IMR-90 (cell line): ENCODE results near the gene FOXN3. TPM values are rescaled to one million over a fixed set of nuclear protein-coding genes. Genes with fewer than 3 reads are reported as not detected.

Experiments used
- polyA plus RNA-seq, 3 experiments: library from polyadenylated mRNA; depleted of rRNA; stranded (reverse); fragments of >200 nt; gene quantifications; 2 replicates each; pipeline ENCODE4 v1.2.3, GENCODE V29; 2012; ENCODE audit warnings: low replicate concordance in 1 of 3
- total RNA-seq: library from RNA; depleted of rRNA; stranded (reverse); fragments of >200 nt; gene quantifications from 2 replicates; pipeline ENCODE4 v1.2.3, GENCODE V29; 2012
- TF ChIP-seq, protein P1 (sequence below): conservative IDR thresholded peaks from 2 replicates; pipeline ENCODE4 v1.5.1; 2012; ENCODE audit warnings: mild to moderate bottlenecking, low read depth, low read length, improper control_type of control experiment

FOXN3 gene
- total and polyA plus RNA-seq, 2 of the 4 experiments (the other 2 are of a cell fraction), result 22.6 to 33.7 TPM

DNA sequence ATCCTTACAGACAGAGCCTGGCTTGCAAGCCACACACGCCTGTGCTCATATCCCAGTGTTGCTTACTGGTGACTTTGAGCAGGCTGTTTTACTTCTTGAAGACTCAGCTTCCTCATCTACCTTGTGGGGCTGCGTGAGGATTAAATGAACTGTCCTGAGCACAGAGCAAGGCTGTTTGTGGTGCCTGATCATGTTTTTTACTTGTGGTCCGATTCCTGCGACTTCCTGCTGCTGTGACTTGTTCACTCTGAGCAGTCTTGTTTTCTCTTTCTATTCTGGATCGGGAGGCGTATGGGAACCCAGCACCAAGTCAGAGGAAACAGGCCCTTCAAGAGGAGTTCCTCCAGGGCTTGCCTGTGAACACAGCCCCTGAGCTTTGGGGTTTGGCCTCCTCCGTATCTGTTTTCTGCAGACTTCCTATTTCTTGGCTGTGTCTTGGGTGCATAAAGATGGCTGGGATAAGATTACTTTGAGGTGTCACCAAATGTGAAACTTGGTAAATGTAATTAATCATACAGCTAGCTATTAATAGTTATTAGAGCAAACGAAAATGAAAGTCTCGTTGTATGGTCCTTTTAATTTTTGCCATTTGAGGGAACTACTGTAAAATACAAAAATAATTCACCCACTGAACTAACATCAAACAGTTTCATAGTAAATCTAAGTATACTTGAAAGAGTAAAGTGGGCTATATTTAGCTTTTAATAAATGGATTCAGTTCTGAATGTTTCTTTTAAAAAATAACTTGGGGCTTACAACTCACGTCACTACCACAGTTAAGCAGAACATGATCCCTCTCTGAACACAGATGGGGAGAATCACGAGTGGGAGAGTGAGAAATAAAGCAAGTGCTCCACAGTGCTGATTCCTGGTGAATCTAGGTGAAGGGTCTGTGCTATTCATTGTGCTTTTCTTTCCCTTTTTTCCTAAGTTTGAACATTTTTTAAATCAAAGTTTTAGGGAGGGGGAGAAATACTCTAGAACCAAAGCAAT lies 251.5 kb downstream of the FOXN3 start (continued):
- TF ChIP-seq, protein P1, sequence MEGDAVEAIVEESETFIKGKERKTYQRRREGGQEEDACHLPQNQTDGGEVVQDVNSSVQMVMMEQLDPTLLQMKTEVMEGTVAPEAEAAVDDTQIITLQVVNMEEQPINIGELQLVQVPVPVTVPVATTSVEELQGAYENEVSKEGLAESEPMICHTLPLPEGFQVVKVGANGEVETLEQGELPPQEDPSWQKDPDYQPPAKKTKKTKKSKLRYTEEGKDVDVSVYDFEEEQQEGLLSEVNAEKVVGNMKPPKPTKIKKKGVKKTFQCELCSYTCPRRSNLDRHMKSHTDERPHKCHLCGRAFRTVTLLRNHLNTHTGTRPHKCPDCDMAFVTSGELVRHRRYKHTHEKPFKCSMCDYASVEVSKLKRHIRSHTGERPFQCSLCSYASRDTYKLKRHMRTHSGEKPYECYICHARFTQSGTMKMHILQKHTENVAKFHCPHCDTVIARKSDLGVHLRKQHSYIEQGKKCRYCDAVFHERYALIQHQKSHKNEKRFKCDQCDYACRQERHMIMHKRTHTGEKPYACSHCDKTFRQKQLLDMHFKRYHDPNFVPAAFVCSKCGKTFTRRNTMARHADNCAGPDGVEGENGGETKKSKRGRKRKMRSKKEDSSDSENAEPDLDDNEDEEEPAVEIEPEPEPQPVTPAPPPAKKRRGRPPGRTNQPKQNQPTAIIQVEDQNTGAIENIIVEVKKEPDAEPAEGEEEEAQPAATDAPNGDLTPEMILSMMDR, result no peak
